ENCODE results near the gene KIF3C. TPM values are rescaled to one million over a fixed set of nuclear protein-coding genes. Genes with fewer than 3 reads are reported as not detected.

The KIF3C gene
- total and polyA plus RNA-seq, 2 of the 8 experiments (the other 6 are each of a cell fraction or from before 2014, with no cell fraction given): 13.4 to 58.1 TPM

DNA sequence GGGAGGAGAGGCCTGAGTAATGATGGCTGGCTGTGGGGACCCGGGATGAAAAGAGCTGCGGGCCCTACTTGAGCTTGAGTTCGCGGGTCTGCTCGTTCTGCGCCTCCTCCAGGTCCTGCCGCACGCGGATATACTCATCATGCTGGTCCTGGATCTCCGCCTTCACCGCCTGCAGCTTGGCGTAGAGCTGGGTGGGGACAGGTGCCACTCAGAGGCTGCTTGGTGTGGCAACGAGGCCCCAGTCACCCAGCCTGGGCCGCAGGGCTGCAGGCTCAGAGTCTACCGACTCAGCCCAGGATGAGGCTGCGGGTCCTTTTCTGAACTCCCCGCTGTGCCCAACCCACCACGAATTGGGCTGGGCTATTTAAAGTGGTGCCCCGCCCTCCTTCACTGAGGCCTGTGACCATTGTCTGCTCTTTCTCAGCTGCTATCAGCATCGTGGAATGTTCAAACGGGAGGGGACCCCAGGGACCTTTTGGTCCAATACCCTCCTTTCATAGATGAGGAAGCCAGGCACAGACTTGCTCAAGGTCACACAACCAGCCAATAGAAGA lies 28.0 kb downstream of the KIF3C start:
- no peak overlapping the region for H3K56ac ChIP-seq (replicated peaks; ENCODE audit: insufficient read length, low read depth, low read length)
- H3K4ac ChIP-seq (replicated peaks; ENCODE audit: insufficient read length, low read depth, low read length): no peak overlapping the region
- no peaks in the 10 kb centered on the region for H3K27me3 ChIP-seq (replicated peaks in 1 of 4; ENCODE audit: control insufficient read depth in 3 of 4, extremely low read depth in 1 of 4, insufficient read depth in 3 of 4, low read length in 3 of 4)
- no peak overlapping the region for H3K14ac ChIP-seq (ENCODE audit: insufficient read length)
- H3K18ac ChIP-seq (ENCODE audit: extremely low read depth, low read length): no peak overlapping the region
- 0 out of 7 replicates have a peak, but pooled peaks cover 0 to 3% (median under 1%) of the 10 kb centered on the region in 4 experiments for H3K4me1 ChIP-seq (replicated peaks in 1 of 4; ENCODE audit: control insufficient read depth in 3 of 4, insufficient read depth in 4 of 4, low read length in 3 of 4)
- TF ChIP-seq NANOG (IDR thresholded peaks at IDR 0.05; ENCODE audit: insufficient read depth, low read depth, low read length, poor library complexity, severe bottlenecking): no peak
- no peak for TF ChIP-seq CEBPB (IDR thresholded peaks at IDR 0.05; ENCODE audit: low read depth, low read length)
- no peak for TF ChIP-seq TEAD4 (IDR thresholded peaks at IDR 0.05; ENCODE audit: low read depth, low read length)
- no peak overlapping the region for H2BK12ac ChIP-seq (ENCODE audit: low read depth, low read length)
- ChIA-PET POLR2A (ENCODE audit: partially characterized antibody) (interaction anchor here (2.3 kb wide), 1 partner anchor 27 kb away, joined by 6 read pairs; no protein-coding TSS in a partner anchor), CTCF (ENCODE audit: partially characterized antibody) (interaction anchor here (0.9 to 4.6 kb wide), 7 partner anchors 9 to 190 kb away, joined by 3 to 28 read pairs (median 4); no protein-coding TSS in a partner anchor)
- H3K79me2 ChIP-seq (ENCODE audit: control insufficient read depth in 1 of 2, insufficient read depth in 2 of 2, low read length in 2 of 2): no peaks in the 10 kb centered on the region
- H3K36me3 ChIP-seq (ENCODE audit: control insufficient read depth in 2 of 4, insufficient read depth in 4 of 4, low read length in 3 of 4): peaks cover 0 to 4% (median 0%) of the 10 kb centered on the region in 4 experiments; a peak in 4 of 8 replicates
- H3K79me1 ChIP-seq (ENCODE audit: low read depth, low read length): peaks cover 2% of the 10 kb centered on the region; the same call in 1 of the 2 replicates
- H2AFZ ChIP-seq (ENCODE audit: low read length): no peak overlapping the region
- H2BK20ac ChIP-seq (ENCODE audit: low read length): no peak overlapping the region
- H4K20me1 ChIP-seq (replicated peaks in 1 of 2; ENCODE audit: control insufficient read depth in 1 of 2, insufficient read depth in 2 of 2, low read length in 2 of 2): peaks cover 0 to 3% of the 10 kb centered on the region in 2 experiments
- no peak overlapping the region for H4K91ac ChIP-seq (replicated peaks; ENCODE audit: insufficient read length, low read length)
- H3K4me2 ChIP-seq (ENCODE audit: insufficient read depth in 1 of 2, low read depth in 2 of 2, low read length in 2 of 2): no peak overlapping the region
- 92% methylated on average over 18 of the region's 21 CpGs; no CpG with 5 or more reads in 1 of the 2 experiments for WGBS, 2 experiments (ENCODE audit: extremely low coverage in 1 of 2, insufficient coverage in 1 of 2, insufficient read length in 1 of 2, insufficient replicate concordance in 2 of 2, low coverage in 1 of 2, low lambda C conversion rate in 2 of 2, missing lambda C conversion rate in 1 of 2)
- H3K4me3 ChIP-seq (ENCODE audit: extremely low read depth in 1 of 4, insufficient read depth in 2 of 4, low read depth in 3 of 4, low read length in 4 of 4): no peak overlapping the region
- H3K23me2 ChIP-seq (ENCODE audit: low read depth, low read length): no peaks in the 10 kb centered on the region
- H2BK15ac ChIP-seq (ENCODE audit: low read length): no peak overlapping the region
- H3K23ac ChIP-seq (ENCODE audit: insufficient read length): no peak overlapping the region
- no peak for FAIRE-seq
- DNase-seq (ENCODE audit: low read depth in 1 of 2, low spot score in 2 of 2): peak in 1 of 2 experiments; percentile 50
- no peak overlapping the region for H2AK5ac ChIP-seq (ENCODE audit: low read depth, low read length)
- H3K9me3 ChIP-seq (ENCODE audit: insufficient read depth in 2 of 2, low read depth in 1 of 2, low read length in 1 of 2): no peaks in the 10 kb centered on the region
- H3K9ac ChIP-seq (replicated peaks in 1 of 4; ENCODE audit: extremely low read depth in 1 of 4, low read depth in 3 of 4, low read length in 3 of 4): no peak overlapping the region
- H4K5ac ChIP-seq (ENCODE audit: insufficient read length, low read depth, low read length): no peak overlapping the region
- no peak overlapping the region; the same call in 1 of the 2 replicates for H4K8ac ChIP-seq (ENCODE audit: extremely low read depth, insufficient read depth, low read length)
- H2BK120ac ChIP-seq (replicated peaks; ENCODE audit: low read depth, low read length): no peak overlapping the region
- no peak overlapping the region; the same call in 1 of the 2 replicates for H3K27ac ChIP-seq (ENCODE audit: low read depth, low read length)
- H2BK5ac ChIP-seq (ENCODE audit: low read depth, low read length): no peak overlapping the region

Data from H1 (cell line).